KG1 (cell line): ENCODE data around the gene CAMK2D.
A peak's percentile ranks its signal among the peaks of the same experiment; 100 is the strongest.

Experiments used
- DNase-seq: peaks from one replicate; lab custom pipeline; 2025; lab: John Stamatoyannopoulos, UW

The CAMK2D gene

DNA sequence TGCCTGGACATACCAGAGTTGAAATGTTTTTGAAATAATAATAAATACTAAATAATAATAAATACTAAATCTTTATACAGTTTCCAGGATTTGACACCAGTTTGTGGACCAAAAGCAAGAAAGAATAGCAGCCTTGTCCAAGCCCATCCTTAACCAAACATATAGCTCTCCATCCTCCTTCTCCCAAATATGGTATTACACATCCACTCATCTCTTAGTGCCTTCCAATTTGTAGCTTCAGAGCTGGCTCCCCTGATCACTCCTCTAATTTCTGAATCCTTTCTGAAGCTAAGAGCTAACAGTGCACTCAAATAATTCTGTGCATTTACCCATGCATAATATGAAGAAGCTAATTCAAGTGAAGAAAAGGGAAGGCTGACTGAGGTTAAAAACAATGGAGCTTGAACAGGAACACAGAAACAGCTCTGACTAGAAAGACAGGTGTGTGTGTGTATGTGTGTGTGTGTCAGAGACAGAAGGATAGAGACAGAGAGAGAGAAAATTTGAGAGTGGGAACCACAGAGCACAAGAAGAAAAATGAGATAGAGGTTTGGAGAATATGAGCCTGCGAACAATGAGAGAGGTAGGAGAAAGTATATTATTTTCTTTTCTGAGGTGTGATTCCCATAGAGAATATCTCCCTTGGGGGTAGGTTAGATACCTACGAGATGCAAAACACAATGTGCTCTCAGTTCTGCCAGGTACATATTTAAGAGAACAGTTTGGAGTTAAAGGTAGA lies 123.5 kb downstream of the CAMK2D start:
- no peak for DNase-seq

DNA sequence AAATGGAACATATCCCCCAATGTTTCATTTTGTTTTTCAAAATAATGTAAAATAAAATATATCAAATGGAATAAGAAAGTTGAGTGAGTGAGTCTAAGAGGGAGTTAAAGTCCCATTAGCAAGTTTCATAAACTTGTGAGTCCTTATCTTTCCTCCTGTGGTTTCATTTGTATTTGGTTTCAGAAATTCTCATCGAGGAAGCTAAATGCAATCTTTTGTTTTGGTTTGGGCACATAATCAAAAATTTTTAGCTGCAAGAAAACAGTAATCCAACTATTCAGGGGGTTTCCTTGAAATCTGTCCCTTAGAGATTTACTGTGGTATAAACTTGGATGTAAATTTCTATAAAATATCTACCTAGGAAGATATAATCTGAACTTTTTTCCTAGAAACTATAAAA lies 124.2 kb downstream of the CAMK2D start:
- no peak for DNase-seq

DNA sequence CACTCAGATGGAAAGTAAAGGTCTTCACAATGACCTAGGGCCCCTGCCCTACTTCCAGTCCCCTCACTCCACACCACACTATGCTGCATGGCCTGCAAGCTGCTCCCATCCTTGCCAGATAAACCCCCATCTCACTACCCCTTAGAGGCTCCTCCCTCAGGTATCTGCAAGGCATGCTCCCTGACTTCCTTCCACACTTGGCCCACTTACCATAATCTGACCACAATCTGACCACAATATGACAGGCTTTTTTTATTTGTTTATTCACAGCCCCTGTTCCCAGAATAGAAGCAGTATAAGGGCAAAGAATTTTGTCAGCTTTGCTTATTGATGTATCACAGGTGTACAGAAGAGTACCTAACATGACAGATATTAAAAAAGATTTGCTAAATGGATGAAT lies 124.7 kb downstream of the CAMK2D start:
- peak; percentile 62 for DNase-seq

DNA sequence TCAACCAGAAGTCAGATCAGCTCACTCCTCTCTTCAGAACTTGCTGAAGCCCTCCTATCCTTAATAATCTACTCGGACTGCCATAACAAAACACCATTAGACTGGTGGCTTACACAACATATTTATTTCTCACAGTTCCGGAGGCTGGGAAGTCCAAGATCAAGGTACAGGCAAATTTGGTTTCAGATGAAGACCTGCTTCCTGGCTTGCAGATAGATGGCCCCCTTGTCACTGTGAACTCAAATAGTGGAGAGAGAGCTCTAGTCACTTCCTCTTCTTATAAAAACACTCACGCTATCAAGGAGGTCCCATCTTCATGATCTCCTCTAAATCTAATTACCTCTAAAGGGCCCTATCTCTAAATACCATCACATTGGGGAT lies 125.1 kb downstream of the CAMK2D start:
- DNase-seq: peak; percentile 62

DNA sequence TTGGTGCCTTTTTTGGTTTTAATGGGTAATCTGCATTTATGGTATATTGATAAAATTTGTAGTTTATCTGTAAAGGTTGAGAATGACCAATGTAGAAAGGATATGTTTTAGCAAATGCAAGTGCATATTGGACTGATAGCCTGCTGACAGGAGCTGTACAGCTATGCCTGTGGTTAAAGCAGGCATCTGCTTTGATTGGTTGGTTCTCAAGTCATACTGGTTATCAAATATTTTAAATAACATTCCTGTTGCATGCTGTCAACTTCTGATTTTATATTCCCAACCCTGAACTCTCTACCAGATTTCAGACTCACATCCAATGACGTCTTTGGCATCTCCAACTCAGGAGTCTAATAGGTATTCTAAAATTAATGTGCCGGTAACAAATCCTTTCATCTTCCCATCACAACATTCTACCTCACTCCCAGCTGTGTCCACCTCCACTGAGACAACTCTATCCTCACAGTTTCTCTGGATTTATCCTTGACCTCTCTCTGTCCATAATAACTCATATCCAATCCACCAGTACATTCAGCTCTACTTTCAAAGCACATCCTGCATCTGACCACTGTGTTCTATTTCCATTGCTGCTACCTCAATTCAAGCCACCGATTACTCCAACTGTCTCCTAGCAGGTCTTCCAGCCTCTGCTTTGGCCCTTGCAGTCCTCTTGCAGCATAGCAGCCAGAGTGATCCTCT lies 125.7 kb downstream of the CAMK2D start:
- DNase-seq: no peak

DNA sequence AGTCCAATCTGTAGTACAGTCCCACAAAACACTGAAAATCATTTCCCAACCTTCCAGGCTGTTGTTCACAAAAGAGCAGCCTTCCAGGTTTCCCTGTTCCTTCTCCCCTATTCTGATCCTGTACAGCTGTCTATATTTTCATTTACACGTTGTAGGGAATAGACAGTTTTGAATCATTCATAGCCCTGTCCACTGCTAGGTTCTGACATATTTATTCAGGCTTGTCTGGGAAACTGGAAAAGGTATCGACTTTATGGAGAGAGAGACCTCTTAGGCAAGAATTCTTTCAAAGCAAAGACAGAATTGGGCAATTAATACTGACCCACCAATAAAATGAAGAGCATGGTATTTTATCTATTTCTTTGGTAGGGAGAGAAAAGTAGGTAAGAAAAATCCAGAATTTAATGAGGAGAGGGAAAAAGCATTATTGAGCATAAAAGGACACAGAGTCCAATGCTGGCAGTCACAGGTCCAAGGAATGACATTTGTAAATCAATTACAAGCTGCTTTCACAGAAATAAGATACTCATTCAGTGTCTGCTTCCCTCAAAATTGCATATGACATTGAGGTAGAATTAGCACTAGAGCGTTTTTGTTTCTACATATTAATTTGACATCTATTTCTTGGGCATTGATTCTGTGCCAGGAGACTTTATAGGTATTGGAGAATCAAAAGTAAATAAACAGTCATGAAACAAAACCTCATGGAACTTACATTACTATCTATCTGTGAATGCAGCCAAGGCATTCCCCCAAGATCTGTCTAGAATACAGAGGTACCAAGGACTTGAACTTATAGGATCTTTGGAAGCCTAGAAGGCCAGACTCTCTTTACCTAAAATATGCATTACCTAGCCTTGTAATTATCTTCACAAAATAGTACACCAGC lies 127.2 kb downstream of the CAMK2D start:
- DNase-seq: no peak

DNA sequence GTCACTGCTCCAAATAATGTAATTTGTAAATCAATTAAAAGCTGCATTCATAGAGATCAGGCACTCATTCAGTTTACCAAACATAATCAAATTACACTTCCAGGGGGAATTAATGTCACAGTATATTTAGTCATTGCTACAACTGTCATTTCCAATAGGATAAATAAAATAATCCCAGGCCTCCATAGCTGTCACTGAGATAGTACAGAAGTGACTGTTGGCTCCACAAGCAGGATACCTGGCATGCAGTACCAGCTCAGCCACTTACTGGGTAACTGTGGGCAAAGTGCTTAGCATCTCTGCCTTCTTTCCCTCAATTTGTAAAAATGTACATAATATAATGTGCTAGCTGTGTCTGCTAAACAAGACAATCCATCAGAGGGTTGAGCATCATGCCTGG lies 128.1 kb downstream of the CAMK2D start:
- DNase-seq: no peak

DNA sequence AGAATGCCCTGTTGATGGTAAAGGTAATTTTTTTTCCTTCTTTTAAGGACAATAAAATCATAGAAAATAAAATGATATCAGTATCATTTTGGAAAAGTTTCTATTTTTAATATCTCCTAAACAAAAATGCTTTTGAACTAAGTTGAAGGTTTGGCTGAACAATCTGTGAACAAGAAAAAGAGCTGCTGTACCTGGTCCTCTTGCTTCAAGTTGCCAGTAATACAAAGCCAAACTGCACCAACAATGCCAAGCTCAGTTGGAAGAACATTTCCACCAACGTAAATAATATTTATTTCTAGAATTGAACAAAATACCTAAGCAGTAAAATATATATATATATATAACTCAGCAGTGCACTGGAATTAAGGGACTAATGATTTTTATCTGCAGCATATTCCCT lies 132.8 kb downstream of the CAMK2D start:
- no peak for DNase-seq

DNA sequence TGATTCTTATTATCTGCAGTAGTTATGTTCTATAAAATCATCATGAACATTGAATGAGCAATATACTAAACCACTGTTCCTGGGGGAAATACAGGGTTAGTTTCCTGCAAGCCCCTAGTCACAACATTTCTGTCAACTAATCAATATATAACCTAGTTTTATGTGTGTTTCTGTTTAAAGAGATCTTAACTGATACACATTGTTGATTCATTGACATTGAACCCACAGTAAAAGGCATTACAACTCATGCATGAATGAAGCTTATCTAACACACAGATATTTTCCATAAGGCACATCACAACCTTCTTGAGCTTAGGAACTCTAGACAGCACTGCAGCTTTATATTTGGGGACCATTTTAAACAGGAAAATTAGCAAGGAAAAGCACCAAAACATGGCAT lies 134.2 kb downstream of the CAMK2D start:
- DNase-seq: no peak

DNA sequence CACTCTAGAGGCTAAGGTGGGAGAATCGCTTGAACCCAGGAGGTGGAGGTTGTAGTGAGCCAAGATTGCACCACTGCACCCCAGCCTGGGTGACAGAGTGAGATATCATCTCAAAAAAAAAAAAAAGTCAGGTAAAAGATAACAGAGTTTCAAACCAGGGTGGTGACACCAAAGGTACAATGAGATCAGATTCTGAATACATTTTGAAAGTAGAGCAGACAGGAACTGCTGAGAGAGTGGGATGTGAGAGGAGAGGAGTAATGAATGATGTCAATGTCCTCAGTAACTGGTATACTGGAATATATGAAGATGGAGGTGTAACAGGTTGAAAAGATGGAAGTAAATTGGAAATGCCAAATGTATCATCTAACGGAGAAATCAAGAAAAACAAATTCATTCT lies 135.6 kb downstream of the CAMK2D start:
- no peak for DNase-seq

DNA sequence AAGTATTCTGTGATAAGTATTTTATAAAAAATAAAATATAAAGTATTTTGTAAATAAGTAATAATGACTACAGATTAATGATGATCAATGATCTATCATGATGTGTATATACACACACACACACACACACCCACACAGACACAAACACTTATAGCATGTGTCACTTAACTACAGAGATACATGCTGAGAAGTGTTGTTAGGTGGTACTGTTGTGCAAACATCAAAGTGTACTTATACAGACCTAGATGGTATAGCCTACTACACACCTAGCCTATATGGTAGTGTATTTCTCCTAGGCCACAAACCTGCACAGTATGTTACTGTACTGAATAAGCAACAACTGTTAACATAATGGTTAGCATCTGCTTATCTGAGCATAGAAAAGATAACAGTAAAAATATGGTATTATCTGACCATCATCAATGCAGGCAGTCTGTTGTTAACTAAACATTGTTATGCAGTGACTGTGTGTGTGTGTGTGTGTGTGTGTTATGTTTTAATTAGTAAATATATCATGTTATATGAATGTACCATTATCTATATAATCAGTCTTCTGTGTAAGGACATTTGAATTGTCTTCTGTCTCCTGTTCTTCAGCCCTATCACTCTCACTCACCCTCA lies 138.2 kb downstream of the CAMK2D start:
- DNase-seq: no peak

DNA sequence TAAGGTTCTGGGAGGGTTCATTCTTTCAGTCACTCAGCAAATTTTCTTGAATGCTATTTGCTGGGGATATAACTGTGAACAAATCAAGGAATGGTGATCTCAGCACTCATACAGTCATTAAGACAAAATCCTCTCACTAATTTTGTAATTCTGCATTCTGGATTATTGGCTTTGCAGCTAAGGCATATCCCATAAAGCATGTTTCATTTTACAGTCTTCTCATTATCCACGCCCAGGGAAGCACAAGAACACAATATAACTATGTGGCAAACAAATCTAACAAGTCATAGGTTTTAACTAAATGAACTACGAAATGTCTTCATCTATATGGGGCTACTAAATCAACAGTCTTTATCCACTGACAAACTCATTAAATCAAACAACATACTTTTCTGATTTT lies 139.9 kb downstream of the CAMK2D start:
- DNase-seq: no peak

DNA sequence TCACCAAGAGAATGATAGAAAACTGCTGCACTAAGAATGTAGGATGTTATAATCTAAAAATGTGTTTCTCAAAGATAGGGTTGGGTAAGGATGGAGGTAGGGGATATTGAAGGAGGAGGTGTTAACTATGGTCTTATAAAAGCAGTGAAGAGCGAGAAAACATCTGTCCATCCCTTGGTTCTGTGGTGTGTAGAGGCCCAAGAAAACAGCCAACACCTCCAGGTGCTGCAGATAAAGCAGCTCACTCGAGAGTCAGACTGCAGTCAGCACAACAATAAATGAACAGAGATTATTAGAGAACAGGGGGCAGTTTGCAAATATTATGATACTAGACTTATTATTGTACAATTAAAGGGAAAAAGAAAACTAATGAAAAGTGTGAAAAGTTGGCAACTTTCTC lies 141.5 kb downstream of the CAMK2D start:
- no peak for DNase-seq

DNA sequence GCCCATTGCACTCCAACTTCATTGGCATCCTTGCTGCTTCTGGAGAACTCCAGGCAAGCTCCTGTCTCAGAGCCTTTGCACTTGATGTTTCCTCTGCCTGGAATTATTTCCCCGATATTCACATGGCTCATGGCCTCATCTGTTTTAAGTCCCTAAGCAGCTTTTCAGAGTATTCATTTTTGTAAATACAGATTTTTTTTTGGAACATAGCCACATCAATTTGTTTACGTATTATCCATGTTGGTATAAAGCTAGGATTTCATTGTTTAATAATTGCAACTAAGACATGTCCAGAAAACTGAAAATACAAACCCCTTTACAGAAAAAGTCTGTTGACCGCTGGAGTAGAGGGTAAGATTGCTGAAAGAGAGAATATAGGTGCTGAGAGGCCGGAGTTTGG lies 142.0 kb downstream of the CAMK2D start:
- DNase-seq: no peak

DNA sequence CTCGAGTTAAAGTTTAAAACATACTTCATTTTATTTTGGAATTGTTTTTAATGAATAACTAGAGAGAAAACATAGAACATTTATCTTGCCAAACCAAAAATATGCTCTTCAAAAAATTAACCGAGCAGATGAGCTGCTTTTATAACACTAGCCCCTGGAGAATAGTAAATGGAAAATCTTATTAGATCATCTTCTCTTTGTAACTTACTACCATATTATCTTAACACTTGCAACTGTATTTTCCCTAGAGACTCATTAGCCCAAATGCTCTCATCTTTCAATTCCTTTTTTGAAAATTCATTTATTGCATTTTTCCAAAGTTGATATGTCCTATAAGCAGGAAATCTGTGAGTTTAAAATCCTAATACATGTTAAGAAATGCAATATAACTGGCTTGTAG lies 143.3 kb downstream of the CAMK2D start:
- no peak for DNase-seq

DNA sequence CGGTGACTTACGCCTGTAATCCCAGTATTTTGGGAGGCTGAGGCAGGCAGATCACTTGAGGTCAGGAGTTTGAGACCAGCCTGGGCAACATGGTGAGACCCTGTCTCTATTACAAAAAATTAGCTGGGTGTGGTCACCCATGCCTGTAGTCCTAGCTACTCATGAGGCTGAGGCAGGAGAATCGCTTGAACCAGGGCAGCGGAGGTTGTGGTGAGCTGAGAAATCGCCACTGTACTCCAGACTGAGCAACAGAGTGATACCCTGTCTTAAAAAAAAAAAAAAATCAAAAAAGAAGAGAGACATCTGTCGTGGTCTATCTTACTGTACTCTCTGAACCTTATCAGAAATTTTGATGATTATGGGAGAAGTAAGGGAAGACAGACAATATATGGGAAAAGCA lies 144.3 kb downstream of the CAMK2D start:
- no peak for DNase-seq

DNA sequence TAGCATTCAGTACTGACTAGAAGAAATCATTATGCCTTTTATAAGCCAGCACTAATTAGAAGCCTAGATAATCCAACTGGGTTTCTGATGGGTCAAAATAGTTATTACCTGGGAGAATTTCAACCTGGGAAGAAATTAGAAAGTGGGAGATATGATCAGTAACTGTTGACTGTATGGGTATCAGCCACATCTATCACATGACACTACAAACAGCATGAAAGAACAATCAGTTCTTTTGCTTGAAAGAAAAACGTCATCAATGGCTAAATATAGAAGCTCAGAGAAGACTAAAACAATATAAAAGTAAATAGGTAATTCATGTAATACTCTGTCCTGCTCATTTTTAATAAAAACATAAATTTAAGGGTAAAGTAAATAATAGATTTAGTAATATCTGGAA lies 145.1 kb downstream of the CAMK2D start:
- DNase-seq: no peak

DNA sequence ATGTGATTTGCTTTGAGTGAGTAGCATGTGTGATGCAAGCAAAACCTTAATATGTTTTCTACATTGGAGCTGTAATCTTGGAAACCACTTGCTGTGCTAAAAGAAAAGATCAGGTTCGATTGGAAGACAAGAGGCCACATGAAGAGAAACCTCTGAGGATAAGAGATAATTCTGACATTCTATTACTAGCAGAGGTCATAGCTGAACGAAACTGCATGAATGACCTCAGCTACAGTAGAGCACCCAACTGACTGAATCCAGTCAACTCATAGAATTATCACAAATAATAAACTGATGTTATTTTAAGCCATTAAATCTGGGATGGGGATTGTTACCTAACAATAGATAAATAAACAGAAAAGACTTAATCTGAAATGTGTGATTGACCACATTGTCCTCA lies 147.1 kb downstream of the CAMK2D start:
- no peak for DNase-seq

DNA sequence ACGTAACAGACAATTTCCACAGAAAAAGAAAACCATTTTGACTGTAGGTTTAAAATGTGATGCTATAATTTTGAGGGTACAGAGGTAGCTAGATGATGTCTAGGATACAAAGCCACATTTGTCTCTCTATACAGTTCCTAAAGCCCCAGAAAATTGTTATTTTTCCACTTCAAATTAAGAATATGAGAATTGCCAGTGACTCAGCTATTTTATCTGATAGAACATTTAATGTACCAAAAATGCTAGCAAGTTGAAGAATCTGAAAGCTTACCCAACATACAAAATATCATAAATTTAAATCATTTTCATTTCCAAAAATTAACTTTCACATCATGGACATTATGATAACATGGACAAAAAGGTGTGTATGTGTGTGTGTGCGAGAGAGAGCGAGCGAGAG lies 148.0 kb downstream of the CAMK2D start:
- no peak for DNase-seq

DNA sequence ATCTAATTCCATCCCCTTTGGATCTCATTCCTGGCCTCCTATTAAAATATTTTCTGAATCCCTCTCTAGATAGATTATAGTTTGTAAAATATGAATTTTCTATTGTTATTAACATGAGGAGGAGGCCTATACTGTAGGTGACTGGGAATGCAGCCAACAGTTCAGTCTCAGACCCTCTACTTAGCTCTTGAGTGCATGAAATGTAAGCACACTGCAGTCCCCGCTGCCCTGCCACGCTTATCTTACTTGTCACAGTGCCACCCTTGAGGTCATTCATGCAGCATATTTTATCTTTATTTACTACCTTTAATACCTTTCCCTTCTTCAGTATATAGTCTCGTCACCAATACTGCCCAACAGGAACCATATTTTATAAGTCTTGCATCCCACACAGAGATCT lies 151.0 kb downstream of the CAMK2D start:
- no peak for DNase-seq

DNA sequence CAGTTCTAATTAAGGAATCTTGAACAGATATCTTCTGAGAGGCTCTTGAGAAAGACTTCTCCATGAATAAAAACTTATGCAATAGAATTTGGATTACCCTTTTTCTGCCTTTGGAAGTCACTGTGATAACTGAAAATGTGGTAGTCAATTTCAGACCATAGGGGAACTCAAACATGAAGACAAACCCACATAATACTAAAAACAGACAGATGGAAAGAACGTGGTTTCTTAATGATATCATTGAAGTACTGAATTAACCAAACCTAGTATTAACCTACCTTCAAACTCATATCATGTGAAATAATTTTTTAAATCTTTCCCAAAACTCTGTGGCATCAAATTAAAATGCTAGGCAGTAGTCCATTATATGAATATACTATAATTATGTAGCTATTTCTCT lies 153.5 kb downstream of the CAMK2D start:
- no peak for DNase-seq

DNA sequence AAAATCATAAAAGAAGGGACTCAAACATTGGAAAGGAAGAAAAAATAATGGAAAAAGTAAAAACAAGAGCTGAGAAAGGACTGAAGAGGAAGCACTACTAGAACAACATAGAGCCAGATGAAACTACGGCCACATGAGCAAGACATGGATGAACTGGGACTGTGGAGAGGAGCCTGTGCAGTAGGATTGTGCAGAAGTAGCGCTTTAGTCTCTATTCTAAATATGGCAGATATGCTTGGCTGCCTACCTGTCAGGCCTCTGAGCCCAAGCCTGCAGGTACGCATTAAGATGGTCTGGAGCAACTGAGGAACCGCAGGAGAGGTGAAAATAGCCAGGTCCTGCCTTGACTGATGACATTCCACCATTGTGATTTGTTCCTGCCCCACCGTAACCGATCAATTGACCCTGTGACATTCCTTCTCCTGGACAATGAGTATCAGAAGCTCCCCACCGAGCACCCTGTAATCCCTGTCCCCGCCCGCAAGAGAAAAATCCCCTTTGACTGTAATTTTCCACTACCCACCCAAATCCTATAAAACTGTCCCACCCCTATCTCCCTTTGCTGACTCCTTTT lies 154.3 kb downstream of the CAMK2D start:
- DNase-seq: no peak
